MM.1S (cell line): ENCODE results near the gene GTF3C5.

Experiments used
- DNase-seq: peaks from one replicate; pipeline ENCODE4 v3.0.0-alpha.2; 2015
- H2AFZ ChIP-seq: fragments of 300-600 bp; sonication (generic); 2 replicates; pipeline ENCODE4 v1.6.0; 2016; ENCODE audit warnings: antibody characterized with exemption, low read length
- H3F3A ChIP-seq: fragments of 300-600 bp; sonication (generic); 2 replicates; pipeline ENCODE4 v1.6.1; 2016; ENCODE audit warnings: mild to moderate bottlenecking, antibody characterized with exemption, low read length, moderate library complexity, mixed read lengths; ENCODE audit not compliant: insufficient read depth
- H3K27ac ChIP-seq: fragments of 300-600 bp; sonication (generic); 2 replicates; pipeline ENCODE4 v1.5.1; 2016; ENCODE audit warnings: mild to moderate bottlenecking, low read length
- H3K27me3 ChIP-seq: fragments of 300-600 bp; sonication (generic); replicated peaks from 2 replicates; pipeline ENCODE4 v1.6.0; 2016; ENCODE audit warnings: low read length; ENCODE audit not compliant: insufficient read depth
- H3K36me3 ChIP-seq: fragments of 300-600 bp; sonication (generic); replicated peaks from 2 replicates; pipeline ENCODE4 v1.6.1; 2016; ENCODE audit warnings: mild to moderate bottlenecking, low read length, mixed read lengths; ENCODE audit not compliant: insufficient read depth
- H3K4me1 ChIP-seq: fragments of 300-600 bp; sonication (generic); 2 replicates; pipeline ENCODE4 v1.6.1; 2016; ENCODE audit warnings: low read length, mixed read lengths
- H3K4me2 ChIP-seq: fragments of 300-600 bp; sonication (generic); 2 replicates; pipeline ENCODE4 v1.6.0; 2016; ENCODE audit warnings: low read depth, low read length
- H3K4me3 ChIP-seq: fragments of 300-600 bp; sonication (generic); 2 replicates; pipeline ENCODE4 v1.5.1; 2016; ENCODE audit warnings: low read length, mixed read lengths
- H3K79me2 ChIP-seq: fragments of 300-600 bp; sonication (generic); 2 replicates; pipeline ENCODE4 v1.6.1; 2016; ENCODE audit warnings: mixed run types, low read length, mixed read lengths
- H3K9ac ChIP-seq: fragments of 300-600 bp; sonication (generic); 2 replicates; pipeline ENCODE4 v1.6.1; 2016; ENCODE audit warnings: low read length, mixed read lengths
- H3K9me2 ChIP-seq: fragments of 300-600 bp; sonication (generic); replicated peaks from 2 replicates; pipeline ENCODE4 v1.6.1; 2016; ENCODE audit warnings: mild to moderate bottlenecking, low read length, mixed read lengths; ENCODE audit not compliant: insufficient read depth
- H3K9me3 ChIP-seq: fragments of 300-600 bp; sonication (generic); replicated peaks from 2 replicates; pipeline ENCODE4 v1.6.1; 2016; ENCODE audit warnings: mild to moderate bottlenecking, low read length, mixed read lengths; ENCODE audit not compliant: insufficient read depth
- H4K20me1 ChIP-seq: fragments of 300-600 bp; sonication (generic); 2 replicates; pipeline ENCODE4 v1.6.1; 2016; ENCODE audit warnings: mild to moderate bottlenecking, low read length, moderate library complexity, mixed read lengths; ENCODE audit not compliant: insufficient read depth
- EZH2 ChIP-seq: fragments of 300-600 bp; sonication (generic); optimal IDR thresholded peaks from 2 replicates; pipeline ENCODE3; 2017; ENCODE audit warnings: low read depth, mild to moderate bottlenecking, antibody characterized with exemption, low read length, mixed read lengths
- EZH2phosphoT487 ChIP-seq: fragments of 300-600 bp; sonication (generic); IDR thresholded peaks from 2 replicates; pipeline ENCODE4 v1.6.1; 2018; ENCODE audit warnings: antibody characterized with exemption, low read length
- TF ChIP-seq, protein P1 (sequence below): fragments of 300-600 bp; sonication (generic); IDR thresholded peaks from 2 replicates; pipeline ENCODE4 v1.5.1; 2016; ENCODE audit warnings: antibody characterized with exemption, low read length, mixed read lengths

Gene GTF3C5

DNA sequence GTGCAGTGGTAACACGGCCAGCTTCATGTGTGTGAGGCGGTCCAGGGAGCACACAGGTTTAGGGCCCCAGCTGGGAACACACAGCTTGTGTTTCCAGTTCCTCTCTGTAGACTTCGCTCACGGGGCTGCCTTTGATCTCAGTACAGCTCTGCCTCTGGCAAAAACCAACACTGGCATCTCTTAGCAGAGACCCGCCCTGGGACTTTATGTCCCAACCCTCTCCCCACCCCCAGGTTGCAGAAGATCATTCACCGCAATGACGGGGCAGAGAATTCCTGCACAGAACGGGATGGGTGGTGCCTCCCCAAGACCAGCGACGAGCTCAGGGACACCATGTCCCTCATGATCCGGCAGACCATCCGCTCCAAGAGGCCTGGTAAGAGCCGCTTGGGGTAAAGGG, 25.7 kb downstream of the GTF3C5 start:
- H3K9ac ChIP-seq, result no peak overlapping the region
- H2AFZ ChIP-seq, result no peak overlapping the region
- no peaks in the 10 kb centered on the region for H3K9me2 ChIP-seq
- H3K27ac ChIP-seq, result no peak overlapping the region
- peaks cover 21% of the 10 kb centered on the region for H3K4me1 ChIP-seq
- peaks cover 3% of the 10 kb centered on the region; the same call in 1 of the 2 replicates for H3F3A ChIP-seq
- TF ChIP-seq EZH2 (no peak), EZH2phosphoT487 (no peak)
- TF ChIP-seq, protein P1, sequence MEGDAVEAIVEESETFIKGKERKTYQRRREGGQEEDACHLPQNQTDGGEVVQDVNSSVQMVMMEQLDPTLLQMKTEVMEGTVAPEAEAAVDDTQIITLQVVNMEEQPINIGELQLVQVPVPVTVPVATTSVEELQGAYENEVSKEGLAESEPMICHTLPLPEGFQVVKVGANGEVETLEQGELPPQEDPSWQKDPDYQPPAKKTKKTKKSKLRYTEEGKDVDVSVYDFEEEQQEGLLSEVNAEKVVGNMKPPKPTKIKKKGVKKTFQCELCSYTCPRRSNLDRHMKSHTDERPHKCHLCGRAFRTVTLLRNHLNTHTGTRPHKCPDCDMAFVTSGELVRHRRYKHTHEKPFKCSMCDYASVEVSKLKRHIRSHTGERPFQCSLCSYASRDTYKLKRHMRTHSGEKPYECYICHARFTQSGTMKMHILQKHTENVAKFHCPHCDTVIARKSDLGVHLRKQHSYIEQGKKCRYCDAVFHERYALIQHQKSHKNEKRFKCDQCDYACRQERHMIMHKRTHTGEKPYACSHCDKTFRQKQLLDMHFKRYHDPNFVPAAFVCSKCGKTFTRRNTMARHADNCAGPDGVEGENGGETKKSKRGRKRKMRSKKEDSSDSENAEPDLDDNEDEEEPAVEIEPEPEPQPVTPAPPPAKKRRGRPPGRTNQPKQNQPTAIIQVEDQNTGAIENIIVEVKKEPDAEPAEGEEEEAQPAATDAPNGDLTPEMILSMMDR, result no peak
- DNase-seq, result no peak
- H3K27me3 ChIP-seq, result no peaks in the 10 kb centered on the region
- no peak overlapping the region for H3K4me3 ChIP-seq
- no peaks in the 10 kb centered on the region for H4K20me1 ChIP-seq
- H3K4me2 ChIP-seq, result no peak overlapping the region
- H3K79me2 ChIP-seq, result no peaks in the 10 kb centered on the region
- H3K36me3 ChIP-seq, result no peaks in the 10 kb centered on the region
- H3K9me3 ChIP-seq, result no peaks in the 10 kb centered on the region

DNA sequence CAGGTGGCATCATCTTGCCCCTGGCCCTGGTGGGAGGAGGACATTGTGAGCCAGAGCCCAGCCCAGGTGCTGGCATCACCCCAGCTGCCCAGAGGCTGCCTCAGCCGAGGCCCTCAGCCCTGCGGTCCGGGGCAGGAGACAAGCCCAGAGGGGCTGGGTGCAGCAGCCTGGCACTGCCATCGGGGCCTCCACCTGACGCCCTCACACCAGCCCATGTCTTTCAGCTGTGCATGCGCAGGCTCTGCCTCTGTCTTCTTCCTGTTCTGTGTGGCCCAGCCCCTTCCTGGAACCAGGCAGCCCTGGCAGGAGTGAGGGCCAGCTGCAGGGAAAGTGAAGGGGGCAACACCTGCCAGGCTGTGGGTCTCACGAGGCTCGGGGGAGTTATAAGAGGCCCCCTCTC, 26.2 kb downstream of the GTF3C5 start:
- Histone ChIP-seq H3K4me2 (no peak overlapping the region), H2AFZ (no peak overlapping the region), H3K79me2 (no peaks in the 10 kb centered on the region), H3K9me3 (no peaks in the 10 kb centered on the region), H3K9ac (no peak overlapping the region), H4K20me1 (no peaks in the 10 kb centered on the region), H3K27ac (no peak overlapping the region), H3K36me3 (no peaks in the 10 kb centered on the region), H3K4me3 (no peak overlapping the region), H3F3A (peaks cover 3% of the 10 kb centered on the region; the same call in 1 of the 2 replicates), H3K9me2 (no peaks in the 10 kb centered on the region), H3K4me1 (peaks cover 21% of the 10 kb centered on the region), H3K27me3 (no peaks in the 10 kb centered on the region)
- no peak for TF ChIP-seq EZH2phosphoT487
- TF ChIP-seq, protein P1, result no peak
- TF ChIP-seq EZH2, result no peak
- DNase-seq, result no peak

DNA sequence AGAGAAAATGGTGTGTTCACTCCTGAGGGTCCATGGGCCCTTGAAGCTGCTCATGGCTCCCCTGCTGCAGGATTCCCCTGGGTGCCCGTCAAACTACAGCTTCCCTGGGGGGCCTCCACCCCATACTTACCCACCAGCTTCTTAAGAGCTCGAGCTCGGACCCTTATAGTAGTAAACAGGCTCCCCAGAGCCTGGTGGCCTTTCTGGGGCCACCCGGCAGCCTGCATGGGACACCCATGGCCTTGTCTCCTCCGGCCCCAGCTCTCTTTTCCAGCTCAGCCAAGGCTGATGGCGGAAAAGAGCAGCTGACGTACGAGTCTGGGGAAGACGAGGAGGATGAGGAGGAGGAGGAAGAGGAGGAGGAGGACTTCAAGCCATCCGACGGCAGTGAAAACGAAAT, 26.8 kb downstream of the GTF3C5 start:
- no peak overlapping the region for H2AFZ ChIP-seq
- no peaks in the 10 kb centered on the region for H3K79me2 ChIP-seq
- H3K27me3 ChIP-seq, result no peaks in the 10 kb centered on the region
- peaks cover 3% of the 10 kb centered on the region; the same call in 1 of the 2 replicates for H3F3A ChIP-seq
- H3K9me3 ChIP-seq, result no peaks in the 10 kb centered on the region
- H4K20me1 ChIP-seq, result no peaks in the 10 kb centered on the region
- no peak for DNase-seq
- no peaks in the 10 kb centered on the region for H3K36me3 ChIP-seq
- no peak overlapping the region for H3K4me3 ChIP-seq
- peaks cover 21% of the 10 kb centered on the region for H3K4me1 ChIP-seq
- H3K9ac ChIP-seq, result no peak overlapping the region
- TF ChIP-seq EZH2phosphoT487 (no peak), EZH2 (no peak)
- TF ChIP-seq, protein P1, result no peak
- H3K4me2 ChIP-seq, result no peak overlapping the region
- H3K27ac ChIP-seq, result no peak overlapping the region
- no peaks in the 10 kb centered on the region for H3K9me2 ChIP-seq
